WTC11 (cell line): ENCODE data around the gene CCDC30. TPM values are rescaled to one million over a fixed set of nuclear protein-coding genes. Genes with fewer than 3 reads are reported as not detected.
A peak's percentile ranks its signal among the peaks of the same experiment; 100 is the strongest.

Source experiments
- CREM ChIP-seq: sonication (generic); formaldehyde crosslinking; IDR thresholded peaks from 2 replicates; pipeline ENCODE4 v1.8.1; 2022; ENCODE audit warnings: mild to moderate bottlenecking, missing genetic modification reagents, moderate library complexity
- ETV6 ChIP-seq: sonication (generic); formaldehyde crosslinking; IDR thresholded peaks from 2 replicates; pipeline ENCODE4 v1.8.1; 2022; ENCODE audit warnings: mild to moderate bottlenecking, missing genetic modification reagents
- FOXK1 ChIP-seq: sonication (generic); formaldehyde crosslinking; IDR thresholded peaks from 2 replicates; pipeline ENCODE4 v1.8.0; 2022; ENCODE audit warnings: mild to moderate bottlenecking, moderate library complexity, missing genetic modification reagents
- FOXP1 ChIP-seq: sonication (generic); formaldehyde crosslinking; IDR thresholded peaks from 2 replicates; pipeline ENCODE4 v1.8.0; 2022; ENCODE audit warnings: missing genetic modification reagents, mild to moderate bottlenecking, moderate library complexity, borderline replicate concordance
- GABPB1 ChIP-seq: sonication (generic); formaldehyde crosslinking; IDR thresholded peaks from 2 replicates; pipeline ENCODE4 v1.8.1; 2023; ENCODE audit warnings: mild to moderate bottlenecking, missing genetic modification reagents
- MXD4 ChIP-seq: fragments of 250-450 bp; sonication (Bioruptor Pico); IDR thresholded peaks from 2 replicates; pipeline ENCODE4 v1.8.0; 2021; ENCODE audit warnings: mild to moderate bottlenecking, moderate library complexity, borderline replicate concordance
- MYBL2 ChIP-seq: sonication (generic); formaldehyde crosslinking; IDR thresholded peaks from 2 replicates; pipeline ENCODE4 v1.8.1; 2023; ENCODE audit warnings: mild to moderate bottlenecking, moderate library complexity, missing genetic modification reagents
- NR3C1 ChIP-seq: sonication (generic); formaldehyde crosslinking; conservative IDR thresholded peaks from 2 replicates; pipeline ENCODE4 v1.8.1; 2023; ENCODE audit warnings: low read depth, mild to moderate bottlenecking, missing genetic modification reagents
- SP1 ChIP-seq: sonication (generic); formaldehyde crosslinking; conservative IDR thresholded peaks from 2 replicates; pipeline ENCODE4 v1.8.1; 2022; ENCODE audit warnings: missing genetic modification reagents
- TP53 ChIP-seq: sonication (generic); formaldehyde crosslinking; IDR thresholded peaks from 2 replicates; pipeline ENCODE4 v1.8.1; 2023; ENCODE audit warnings: mild to moderate bottlenecking, missing genetic modification reagents
- ZNF219 ChIP-seq: sonication (generic); formaldehyde crosslinking; IDR thresholded peaks from 2 replicates; pipeline ENCODE4 v1.8.0; 2023; ENCODE audit warnings: missing genetic modification reagents, mild to moderate bottlenecking, borderline replicate concordance
- ZNF396 ChIP-seq: fragments of 250-450 bp; sonication (Bioruptor Pico); IDR thresholded peaks from 2 replicates; pipeline ENCODE4 v1.8.0; 2021; ENCODE audit warnings: mild to moderate bottlenecking, moderate library complexity, borderline replicate concordance
- ZNF416 ChIP-seq: fragments of 250-450 bp; sonication (Bioruptor Pico); IDR thresholded peaks from 2 replicates; pipeline ENCODE4 v1.9.0; 2021; ENCODE audit warnings: mild to moderate bottlenecking, inconsistent platforms
- total RNA-seq: library from RNA; stranded (reverse); gene quantifications from 3 replicates; pipeline ENCODE4 v1.2.3, GENCODE V29; 2021
- TF ChIP-seq, protein P1 (sequence below): fragments of 250-450 bp; sonication (Bioruptor Pico); IDR thresholded peaks from 2 replicates; pipeline ENCODE4 v1.9.0; 2021; ENCODE audit warnings: mild to moderate bottlenecking, borderline replicate concordance
- TF ChIP-seq, protein P2 (sequence below): sonication (generic); formaldehyde crosslinking; IDR thresholded peaks from 2 replicates; pipeline ENCODE4 v1.8.0; 2023; ENCODE audit warnings: missing genetic modification reagents, mild to moderate bottlenecking, borderline replicate concordance
- TF ChIP-seq, protein P3 (sequence below): sonication (generic); formaldehyde crosslinking; IDR thresholded peaks from 2 replicates; pipeline ENCODE4 v1.8.1; 2023; ENCODE audit warnings: mild to moderate bottlenecking, missing genetic modification reagents
- TF ChIP-seq, protein P4 (sequence below): sonication (generic); formaldehyde crosslinking; IDR thresholded peaks from 2 replicates; pipeline ENCODE4 v1.8.0; 2022; ENCODE audit warnings: mild to moderate bottlenecking, missing genetic modification reagents
- TF ChIP-seq, protein P5 (sequence below): sonication (generic); formaldehyde crosslinking; IDR thresholded peaks from 2 replicates; pipeline ENCODE4 v1.8.1; 2023; ENCODE audit warnings: mild to moderate bottlenecking, missing genetic modification reagents, borderline replicate concordance
- TF ChIP-seq, protein P6 (sequence below): fragments of 250-450 bp; sonication (Bioruptor Pico); IDR thresholded peaks from 2 replicates; pipeline ENCODE4 v1.9.0; 2021; ENCODE audit warnings: mild to moderate bottlenecking
- TF ChIP-seq, protein P7 (sequence below): fragments of 250-450 bp; sonication (Bioruptor Pico); IDR thresholded peaks from 2 replicates; pipeline ENCODE4 v1.9.0; 2021; ENCODE audit warnings: moderate library complexity, mild to moderate bottlenecking, inconsistent platforms, borderline replicate concordance

CCDC30 gene
- total RNA-seq, 1 experiment from 2014 or later: 0.92 TPM

DNA sequence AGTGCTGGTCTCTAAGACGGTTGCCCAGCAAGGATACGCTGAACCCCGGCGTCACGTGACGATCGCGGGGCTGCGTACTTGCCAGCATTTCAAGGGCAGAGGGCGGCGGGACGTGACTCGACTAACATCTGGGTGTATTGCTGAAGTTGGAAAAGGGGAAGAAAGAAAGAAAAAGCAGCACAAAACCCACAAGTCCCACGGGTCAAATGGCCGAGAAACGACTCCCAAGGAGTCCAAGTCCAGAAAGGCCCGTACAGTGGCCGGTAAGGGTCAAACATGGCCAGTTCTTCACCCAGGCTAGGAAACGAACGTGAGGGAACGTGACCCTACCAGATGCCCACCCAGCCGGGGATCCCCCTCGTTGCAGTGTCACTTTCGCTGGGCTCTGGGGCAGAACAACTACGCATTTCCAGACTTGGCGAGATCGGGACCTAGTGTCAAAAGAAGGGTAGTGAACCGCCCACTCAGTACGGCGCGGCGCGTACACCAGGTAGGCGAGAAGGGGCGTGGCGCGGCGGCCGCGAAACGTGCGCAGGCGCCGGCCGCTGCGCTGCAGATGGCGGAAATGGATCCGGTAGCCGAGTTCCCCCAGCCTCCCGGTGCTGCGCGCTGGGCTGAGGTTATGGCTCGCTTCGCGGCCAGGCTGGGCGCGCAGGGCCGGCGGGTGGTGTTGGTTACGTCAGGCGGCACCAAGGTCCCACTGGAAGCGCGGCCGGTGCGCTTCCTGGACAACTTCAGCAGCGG, 6.9 kb upstream of the CCDC30 start, which contains the start of the genes PPCS and ZMYND12 (continued):
- TF ChIP-seq, protein P1, sequence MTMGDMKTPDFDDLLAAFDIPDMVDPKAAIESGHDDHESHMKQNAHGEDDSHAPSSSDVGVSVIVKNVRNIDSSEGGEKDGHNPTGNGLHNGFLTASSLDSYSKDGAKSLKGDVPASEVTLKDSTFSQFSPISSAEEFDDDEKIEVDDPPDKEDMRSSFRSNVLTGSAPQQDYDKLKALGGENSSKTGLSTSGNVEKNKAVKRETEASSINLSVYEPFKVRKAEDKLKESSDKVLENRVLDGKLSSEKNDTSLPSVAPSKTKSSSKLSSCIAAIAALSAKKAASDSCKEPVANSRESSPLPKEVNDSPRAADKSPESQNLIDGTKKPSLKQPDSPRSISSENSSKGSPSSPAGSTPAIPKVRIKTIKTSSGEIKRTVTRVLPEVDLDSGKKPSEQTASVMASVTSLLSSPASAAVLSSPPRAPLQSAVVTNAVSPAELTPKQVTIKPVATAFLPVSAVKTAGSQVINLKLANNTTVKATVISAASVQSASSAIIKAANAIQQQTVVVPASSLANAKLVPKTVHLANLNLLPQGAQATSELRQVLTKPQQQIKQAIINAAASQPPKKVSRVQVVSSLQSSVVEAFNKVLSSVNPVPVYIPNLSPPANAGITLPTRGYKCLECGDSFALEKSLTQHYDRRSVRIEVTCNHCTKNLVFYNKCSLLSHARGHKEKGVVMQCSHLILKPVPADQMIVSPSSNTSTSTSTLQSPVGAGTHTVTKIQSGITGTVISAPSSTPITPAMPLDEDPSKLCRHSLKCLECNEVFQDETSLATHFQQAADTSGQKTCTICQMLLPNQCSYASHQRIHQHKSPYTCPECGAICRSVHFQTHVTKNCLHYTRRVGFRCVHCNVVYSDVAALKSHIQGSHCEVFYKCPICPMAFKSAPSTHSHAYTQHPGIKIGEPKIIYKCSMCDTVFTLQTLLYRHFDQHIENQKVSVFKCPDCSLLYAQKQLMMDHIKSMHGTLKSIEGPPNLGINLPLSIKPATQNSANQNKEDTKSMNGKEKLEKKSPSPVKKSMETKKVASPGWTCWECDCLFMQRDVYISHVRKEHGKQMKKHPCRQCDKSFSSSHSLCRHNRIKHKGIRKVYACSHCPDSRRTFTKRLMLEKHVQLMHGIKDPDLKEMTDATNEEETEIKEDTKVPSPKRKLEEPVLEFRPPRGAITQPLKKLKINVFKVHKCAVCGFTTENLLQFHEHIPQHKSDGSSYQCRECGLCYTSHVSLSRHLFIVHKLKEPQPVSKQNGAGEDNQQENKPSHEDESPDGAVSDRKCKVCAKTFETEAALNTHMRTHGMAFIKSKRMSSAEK (CRISPR knock-in tag): no peak
- TF ChIP-seq TP53 (CRISPR knock-in tag) (peak; percentile 83), CREM (CRISPR knock-in tag) (0 out of 2 replicates have a peak, but pooled peaks have one; percentile 75), SP1 (CRISPR knock-in tag) (peak; percentile 86), ETV6 (CRISPR knock-in tag) (no peak), MXD4 (CRISPR knock-in tag) (no peak), NR3C1 (CRISPR knock-in tag) (peak; percentile 46; the same call in 1 of the 2 replicates), FOXP1 (CRISPR knock-in tag) (no peak; the same call in 1 of the 2 replicates), FOXK1 (CRISPR knock-in tag) (peak; percentile 71; the same call in 1 of the 2 replicates), ZNF416 (CRISPR knock-in tag) (0 out of 2 replicates have a peak, but pooled peaks have one; percentile 24), ZNF396 (no peak), GABPB1 (CRISPR knock-in tag) (peak; percentile 35; the same call in 1 of the 2 replicates), ZNF219 (CRISPR knock-in tag) (no peak), MYBL2 (CRISPR knock-in tag) (peak; percentile 77; the same call in 1 of the 2 replicates)
- TF ChIP-seq, protein P2, sequence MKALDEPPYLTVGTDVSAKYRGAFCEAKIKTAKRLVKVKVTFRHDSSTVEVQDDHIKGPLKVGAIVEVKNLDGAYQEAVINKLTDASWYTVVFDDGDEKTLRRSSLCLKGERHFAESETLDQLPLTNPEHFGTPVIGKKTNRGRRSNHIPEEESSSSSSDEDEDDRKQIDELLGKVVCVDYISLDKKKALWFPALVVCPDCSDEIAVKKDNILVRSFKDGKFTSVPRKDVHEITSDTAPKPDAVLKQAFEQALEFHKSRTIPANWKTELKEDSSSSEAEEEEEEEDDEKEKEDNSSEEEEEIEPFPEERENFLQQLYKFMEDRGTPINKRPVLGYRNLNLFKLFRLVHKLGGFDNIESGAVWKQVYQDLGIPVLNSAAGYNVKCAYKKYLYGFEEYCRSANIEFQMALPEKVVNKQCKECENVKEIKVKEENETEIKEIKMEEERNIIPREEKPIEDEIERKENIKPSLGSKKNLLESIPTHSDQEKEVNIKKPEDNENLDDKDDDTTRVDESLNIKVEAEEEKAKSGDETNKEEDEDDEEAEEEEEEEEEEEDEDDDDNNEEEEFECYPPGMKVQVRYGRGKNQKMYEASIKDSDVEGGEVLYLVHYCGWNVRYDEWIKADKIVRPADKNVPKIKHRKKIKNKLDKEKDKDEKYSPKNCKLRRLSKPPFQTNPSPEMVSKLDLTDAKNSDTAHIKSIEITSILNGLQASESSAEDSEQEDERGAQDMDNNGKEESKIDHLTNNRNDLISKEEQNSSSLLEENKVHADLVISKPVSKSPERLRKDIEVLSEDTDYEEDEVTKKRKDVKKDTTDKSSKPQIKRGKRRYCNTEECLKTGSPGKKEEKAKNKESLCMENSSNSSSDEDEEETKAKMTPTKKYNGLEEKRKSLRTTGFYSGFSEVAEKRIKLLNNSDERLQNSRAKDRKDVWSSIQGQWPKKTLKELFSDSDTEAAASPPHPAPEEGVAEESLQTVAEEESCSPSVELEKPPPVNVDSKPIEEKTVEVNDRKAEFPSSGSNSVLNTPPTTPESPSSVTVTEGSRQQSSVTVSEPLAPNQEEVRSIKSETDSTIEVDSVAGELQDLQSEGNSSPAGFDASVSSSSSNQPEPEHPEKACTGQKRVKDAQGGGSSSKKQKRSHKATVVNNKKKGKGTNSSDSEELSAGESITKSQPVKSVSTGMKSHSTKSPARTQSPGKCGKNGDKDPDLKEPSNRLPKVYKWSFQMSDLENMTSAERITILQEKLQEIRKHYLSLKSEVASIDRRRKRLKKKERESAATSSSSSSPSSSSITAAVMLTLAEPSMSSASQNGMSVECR (CRISPR knock-in tag): peak; percentile 74; the same call in 1 of the 2 replicates
- TF ChIP-seq, protein P3, sequence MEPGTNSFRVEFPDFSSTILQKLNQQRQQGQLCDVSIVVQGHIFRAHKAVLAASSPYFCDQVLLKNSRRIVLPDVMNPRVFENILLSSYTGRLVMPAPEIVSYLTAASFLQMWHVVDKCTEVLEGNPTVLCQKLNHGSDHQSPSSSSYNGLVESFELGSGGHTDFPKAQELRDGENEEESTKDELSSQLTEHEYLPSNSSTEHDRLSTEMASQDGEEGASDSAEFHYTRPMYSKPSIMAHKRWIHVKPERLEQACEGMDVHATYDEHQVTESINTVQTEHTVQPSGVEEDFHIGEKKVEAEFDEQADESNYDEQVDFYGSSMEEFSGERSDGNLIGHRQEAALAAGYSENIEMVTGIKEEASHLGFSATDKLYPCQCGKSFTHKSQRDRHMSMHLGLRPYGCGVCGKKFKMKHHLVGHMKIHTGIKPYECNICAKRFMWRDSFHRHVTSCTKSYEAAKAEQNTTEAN (CRISPR knock-in tag): no peak
- TF ChIP-seq, protein P4, sequence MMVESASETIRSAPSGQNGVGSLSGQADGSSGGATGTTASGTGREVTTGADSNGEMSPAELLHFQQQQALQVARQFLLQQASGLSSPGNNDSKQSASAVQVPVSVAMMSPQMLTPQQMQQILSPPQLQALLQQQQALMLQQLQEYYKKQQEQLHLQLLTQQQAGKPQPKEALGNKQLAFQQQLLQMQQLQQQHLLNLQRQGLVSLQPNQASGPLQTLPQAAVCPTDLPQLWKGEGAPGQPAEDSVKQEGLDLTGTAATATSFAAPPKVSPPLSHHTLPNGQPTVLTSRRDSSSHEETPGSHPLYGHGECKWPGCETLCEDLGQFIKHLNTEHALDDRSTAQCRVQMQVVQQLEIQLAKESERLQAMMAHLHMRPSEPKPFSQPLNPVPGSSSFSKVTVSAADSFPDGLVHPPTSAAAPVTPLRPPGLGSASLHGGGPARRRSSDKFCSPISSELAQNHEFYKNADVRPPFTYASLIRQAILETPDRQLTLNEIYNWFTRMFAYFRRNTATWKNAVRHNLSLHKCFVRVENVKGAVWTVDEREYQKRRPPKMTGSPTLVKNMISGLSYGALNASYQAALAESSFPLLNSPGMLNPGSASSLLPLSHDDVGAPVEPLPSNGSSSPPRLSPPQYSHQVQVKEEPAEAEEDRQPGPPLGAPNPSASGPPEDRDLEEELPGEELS (CRISPR knock-in tag): peak; percentile 71; the same call in 1 of the 2 replicates
- TF ChIP-seq, protein P5, sequence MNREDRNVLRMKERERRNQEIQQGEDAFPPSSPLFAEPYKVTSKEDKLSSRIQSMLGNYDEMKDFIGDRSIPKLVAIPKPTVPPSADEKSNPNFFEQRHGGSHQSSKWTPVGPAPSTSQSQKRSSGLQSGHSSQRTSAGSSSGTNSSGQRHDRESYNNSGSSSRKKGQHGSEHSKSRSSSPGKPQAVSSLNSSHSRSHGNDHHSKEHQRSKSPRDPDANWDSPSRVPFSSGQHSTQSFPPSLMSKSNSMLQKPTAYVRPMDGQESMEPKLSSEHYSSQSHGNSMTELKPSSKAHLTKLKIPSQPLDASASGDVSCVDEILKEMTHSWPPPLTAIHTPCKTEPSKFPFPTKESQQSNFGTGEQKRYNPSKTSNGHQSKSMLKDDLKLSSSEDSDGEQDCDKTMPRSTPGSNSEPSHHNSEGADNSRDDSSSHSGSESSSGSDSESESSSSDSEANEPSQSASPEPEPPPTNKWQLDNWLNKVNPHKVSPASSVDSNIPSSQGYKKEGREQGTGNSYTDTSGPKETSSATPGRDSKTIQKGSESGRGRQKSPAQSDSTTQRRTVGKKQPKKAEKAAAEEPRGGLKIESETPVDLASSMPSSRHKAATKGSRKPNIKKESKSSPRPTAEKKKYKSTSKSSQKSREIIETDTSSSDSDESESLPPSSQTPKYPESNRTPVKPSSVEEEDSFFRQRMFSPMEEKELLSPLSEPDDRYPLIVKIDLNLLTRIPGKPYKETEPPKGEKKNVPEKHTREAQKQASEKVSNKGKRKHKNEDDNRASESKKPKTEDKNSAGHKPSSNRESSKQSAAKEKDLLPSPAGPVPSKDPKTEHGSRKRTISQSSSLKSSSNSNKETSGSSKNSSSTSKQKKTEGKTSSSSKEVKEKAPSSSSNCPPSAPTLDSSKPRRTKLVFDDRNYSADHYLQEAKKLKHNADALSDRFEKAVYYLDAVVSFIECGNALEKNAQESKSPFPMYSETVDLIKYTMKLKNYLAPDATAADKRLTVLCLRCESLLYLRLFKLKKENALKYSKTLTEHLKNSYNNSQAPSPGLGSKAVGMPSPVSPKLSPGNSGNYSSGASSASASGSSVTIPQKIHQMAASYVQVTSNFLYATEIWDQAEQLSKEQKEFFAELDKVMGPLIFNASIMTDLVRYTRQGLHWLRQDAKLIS (CRISPR knock-in tag): 0 out of 2 replicates have a peak, but pooled peaks have one; percentile 56
- TF ChIP-seq, protein P6, sequence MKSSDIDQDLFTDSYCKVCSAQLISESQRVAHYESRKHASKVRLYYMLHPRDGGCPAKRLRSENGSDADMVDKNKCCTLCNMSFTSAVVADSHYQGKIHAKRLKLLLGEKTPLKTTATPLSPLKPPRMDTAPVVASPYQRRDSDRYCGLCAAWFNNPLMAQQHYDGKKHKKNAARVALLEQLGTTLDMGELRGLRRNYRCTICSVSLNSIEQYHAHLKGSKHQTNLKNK (CRISPR knock-in tag): no peak
- TF ChIP-seq, protein P7, sequence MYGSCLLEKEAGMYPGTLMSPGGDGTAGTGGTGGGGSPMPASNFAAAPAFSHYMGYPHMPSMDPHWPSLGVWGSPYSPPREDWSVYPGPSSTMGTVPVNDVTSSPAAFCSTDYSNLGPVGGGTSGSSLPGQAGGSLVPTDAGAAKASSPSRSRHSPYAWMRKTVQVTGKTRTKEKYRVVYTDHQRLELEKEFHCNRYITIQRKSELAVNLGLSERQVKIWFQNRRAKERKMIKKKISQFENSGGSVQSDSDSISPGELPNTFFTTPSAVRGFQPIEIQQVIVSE (CRISPR knock-in tag): no peak
